ENCODE data around the gene OXGR1.

DNA sequence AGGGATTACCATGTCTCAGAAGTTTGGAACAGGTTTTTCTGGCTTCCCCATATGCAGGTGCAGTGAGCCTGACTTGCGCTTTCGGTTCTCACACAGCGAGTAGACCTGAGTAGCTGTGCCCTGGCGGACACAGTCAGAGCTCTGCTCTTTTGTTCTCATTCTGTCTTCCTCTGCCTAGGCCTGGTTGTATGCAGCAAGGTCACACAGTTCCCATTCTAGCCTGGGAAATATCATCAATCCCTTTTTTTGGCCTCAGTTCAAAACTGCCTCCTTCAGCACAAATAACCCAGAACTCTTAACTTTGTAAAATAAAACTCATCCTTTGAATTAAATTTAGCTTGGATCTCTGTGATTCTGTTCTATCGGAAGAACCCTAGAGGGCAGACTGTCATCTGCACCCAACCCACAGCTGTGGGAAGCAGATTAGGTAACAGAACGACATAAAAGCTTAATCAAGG, 10.2 kb downstream of the OXGR1 start:
- TF ChIP-seq POLR2A (IDR thresholded peaks at IDR 0.05), result no peak
- TF ChIP-seq, protein P1, sequence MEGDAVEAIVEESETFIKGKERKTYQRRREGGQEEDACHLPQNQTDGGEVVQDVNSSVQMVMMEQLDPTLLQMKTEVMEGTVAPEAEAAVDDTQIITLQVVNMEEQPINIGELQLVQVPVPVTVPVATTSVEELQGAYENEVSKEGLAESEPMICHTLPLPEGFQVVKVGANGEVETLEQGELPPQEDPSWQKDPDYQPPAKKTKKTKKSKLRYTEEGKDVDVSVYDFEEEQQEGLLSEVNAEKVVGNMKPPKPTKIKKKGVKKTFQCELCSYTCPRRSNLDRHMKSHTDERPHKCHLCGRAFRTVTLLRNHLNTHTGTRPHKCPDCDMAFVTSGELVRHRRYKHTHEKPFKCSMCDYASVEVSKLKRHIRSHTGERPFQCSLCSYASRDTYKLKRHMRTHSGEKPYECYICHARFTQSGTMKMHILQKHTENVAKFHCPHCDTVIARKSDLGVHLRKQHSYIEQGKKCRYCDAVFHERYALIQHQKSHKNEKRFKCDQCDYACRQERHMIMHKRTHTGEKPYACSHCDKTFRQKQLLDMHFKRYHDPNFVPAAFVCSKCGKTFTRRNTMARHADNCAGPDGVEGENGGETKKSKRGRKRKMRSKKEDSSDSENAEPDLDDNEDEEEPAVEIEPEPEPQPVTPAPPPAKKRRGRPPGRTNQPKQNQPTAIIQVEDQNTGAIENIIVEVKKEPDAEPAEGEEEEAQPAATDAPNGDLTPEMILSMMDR (IDR thresholded peaks at IDR 0.05), result no peak

Measured in vagina (tissue), 2 donors.